ENCODE results near the gene GJA3. TPM values are rescaled to one million over a fixed set of nuclear protein-coding genes. Genes with fewer than 3 reads are reported as not detected.

GJA3 gene
- total and polyA plus RNA-seq, 10 of the 15 experiments (the other 5 are each of a cell fraction or from before 2014, with no cell fraction given): 0.03 to 0.11 (median 0.04) TPM; not detected in 5

DNA sequence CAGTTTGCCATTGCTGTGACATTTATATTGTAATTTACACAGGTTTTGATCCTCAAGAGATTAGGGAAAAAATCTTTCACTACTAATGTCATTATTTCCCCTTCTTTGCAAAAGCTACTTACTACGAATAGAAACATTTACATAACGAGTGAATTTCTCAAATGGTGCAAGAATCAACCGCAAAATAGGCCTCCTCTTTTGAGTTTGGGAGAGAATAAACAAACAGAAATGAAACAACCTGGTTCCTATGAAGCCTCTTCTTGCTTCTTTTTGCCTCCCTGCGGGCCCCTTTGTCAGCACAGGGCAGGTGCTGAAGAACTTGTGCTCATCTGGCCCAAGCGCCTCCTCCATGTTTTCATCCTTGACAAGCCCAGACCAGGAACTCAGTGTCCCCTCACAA is 10.1 kb upstream of the GJA3 start:
- no peak for ATAC-seq
- in situ Hi-C loops (cut with MboI) (no loop called here), intact Hi-C loops (cut with micrococcal nuclease; ENCODE audit: unreplicated experiment) (no loop called here)
- DNase-seq (ENCODE audit: low read depth, low spot score): no peak
- Histone ChIP-seq H3K36me3 (ENCODE audit: control insufficient read depth in 2 of 2, insufficient read depth in 2 of 2, low read length in 1 of 2) (no peaks in the 10 kb centered on the region), H3K27me3 (replicated peaks in 1 of 2; ENCODE audit: control insufficient read depth in 2 of 2, insufficient read depth in 2 of 2, low read length in 1 of 2) (peaks cover 0 to 3% of the 10 kb centered on the region in 2 experiments; a peak in 1 of 4 replicates), H3K4me3 (no peak overlapping the region), H3K27ac (ENCODE audit: control insufficient read depth, insufficient read depth) (no peak overlapping the region), H3K4me1 (ENCODE audit: control insufficient read depth, insufficient read depth, low read length) (peaks cover 8% of the 10 kb centered on the region), H2AFZ (ENCODE audit: control insufficient read depth, low read depth, low read length) (no peak overlapping the region), H3K9me3 (replicated peaks; ENCODE audit: control insufficient read depth, insufficient read depth, low read length) (no peaks in the 10 kb centered on the region), H3K4me2 (ENCODE audit: control insufficient read depth, insufficient read depth) (no peak overlapping the region), H3K9ac (ENCODE audit: control insufficient read depth, insufficient read depth, low read length) (no peak overlapping the region), H4K20me1 (ENCODE audit: control insufficient read depth, insufficient read depth) (no peaks in the 10 kb centered on the region), H3K79me2 (ENCODE audit: control insufficient read depth, insufficient read depth, low read length) (no peaks in the 10 kb centered on the region)
- FAIRE-seq: no peak
- ChIA-PET POLR2A (no interaction called here), CTCF (no interaction called here), RAD21 (ENCODE audit: unreplicated experiment) (no interaction called here), SMC1A (ENCODE audit: uncharacterized antibody, unreplicated experiment) (no interaction called here)
- BruUV-seq (replicated peaks): no TSS peak
- WGBS (ENCODE audit: insufficient coverage, insufficient replicate concordance, low lambda C conversion rate, missing lambda C conversion rate): 69% methylated on average over 5 of the region's 5 CpGs
- TF ChIP-seq YBX1 (IDR thresholded peaks at IDR 0.05): no peak
- no peak for TF ChIP-seq ZNF384 (IDR thresholded peaks at IDR 0.05; ENCODE audit: borderline replicate concordance, low read depth, low read length)
- no peak for TF ChIP-seq JUND (IDR thresholded peaks at IDR 0.05; ENCODE audit: low read depth, low read length)
- no peak for TF ChIP-seq HDGF (IDR thresholded peaks at IDR 0.05)
- TF ChIP-seq SUZ12 (IDR thresholded peaks at IDR 0.05; ENCODE audit: unreplicated experiment): no peak
- TF ChIP-seq NBN (IDR thresholded peaks at IDR 0.05): no peak
- TF ChIP-seq, protein P1, sequence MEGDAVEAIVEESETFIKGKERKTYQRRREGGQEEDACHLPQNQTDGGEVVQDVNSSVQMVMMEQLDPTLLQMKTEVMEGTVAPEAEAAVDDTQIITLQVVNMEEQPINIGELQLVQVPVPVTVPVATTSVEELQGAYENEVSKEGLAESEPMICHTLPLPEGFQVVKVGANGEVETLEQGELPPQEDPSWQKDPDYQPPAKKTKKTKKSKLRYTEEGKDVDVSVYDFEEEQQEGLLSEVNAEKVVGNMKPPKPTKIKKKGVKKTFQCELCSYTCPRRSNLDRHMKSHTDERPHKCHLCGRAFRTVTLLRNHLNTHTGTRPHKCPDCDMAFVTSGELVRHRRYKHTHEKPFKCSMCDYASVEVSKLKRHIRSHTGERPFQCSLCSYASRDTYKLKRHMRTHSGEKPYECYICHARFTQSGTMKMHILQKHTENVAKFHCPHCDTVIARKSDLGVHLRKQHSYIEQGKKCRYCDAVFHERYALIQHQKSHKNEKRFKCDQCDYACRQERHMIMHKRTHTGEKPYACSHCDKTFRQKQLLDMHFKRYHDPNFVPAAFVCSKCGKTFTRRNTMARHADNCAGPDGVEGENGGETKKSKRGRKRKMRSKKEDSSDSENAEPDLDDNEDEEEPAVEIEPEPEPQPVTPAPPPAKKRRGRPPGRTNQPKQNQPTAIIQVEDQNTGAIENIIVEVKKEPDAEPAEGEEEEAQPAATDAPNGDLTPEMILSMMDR (IDR thresholded peaks at IDR 0.05 in 2 of 3, conservative IDR thresholded peaks at IDR 0.05 in 1 of 3; ENCODE audit: control insufficient read depth in 2 of 3, extremely low read depth in 1 of 3, insufficient read depth in 1 of 3, low read depth in 3 of 3, low read length in 3 of 3): no peak
- no peak for TF ChIP-seq MXI1 (IDR thresholded peaks at IDR 0.05; ENCODE audit: low read depth, low read length)

Data from GM12878 (cell line).